Keratinocyte (primary cell): ENCODE data around the gene ZNF207.
"Not testable (repeated sequence)": the region's sequence is repeated elsewhere in the genome, so short reads cannot be mapped to it uniquely, and the experiment has no call there.

ENCODE experiments used
- EZH2 ChIP-seq: IDR thresholded peaks from one replicate; pipeline ENCODE4 v1.6.1; 2012; ENCODE audit warnings: inconsistent platforms, mild to moderate bottlenecking, low read length, moderate library complexity
- TF ChIP-seq, protein P1 (sequence below), 3 experiments: IDR thresholded peaks in 1 of 3; conservative IDR thresholded peaks in 1 of 3; optimal IDR thresholded peaks in 1 of 3; 2 replicates in 2 of 3; 3 replicates in 1 of 3; pipeline versions ENCODE3 to v1.5.1; 2011; ENCODE audit warnings: low read length in 3 of 3, mild to moderate bottlenecking in 3 of 3, moderate library complexity in 2 of 3, control low read depth in 1 of 3, inconsistent platforms in 1 of 3; ENCODE audit not compliant: insufficient read depth in 2 of 3; ENCODE audit errors: extremely low read depth in 1 of 3

- not testable (repeated sequence) for TF ChIP-seq EZH2
- TF ChIP-seq, protein P1, sequence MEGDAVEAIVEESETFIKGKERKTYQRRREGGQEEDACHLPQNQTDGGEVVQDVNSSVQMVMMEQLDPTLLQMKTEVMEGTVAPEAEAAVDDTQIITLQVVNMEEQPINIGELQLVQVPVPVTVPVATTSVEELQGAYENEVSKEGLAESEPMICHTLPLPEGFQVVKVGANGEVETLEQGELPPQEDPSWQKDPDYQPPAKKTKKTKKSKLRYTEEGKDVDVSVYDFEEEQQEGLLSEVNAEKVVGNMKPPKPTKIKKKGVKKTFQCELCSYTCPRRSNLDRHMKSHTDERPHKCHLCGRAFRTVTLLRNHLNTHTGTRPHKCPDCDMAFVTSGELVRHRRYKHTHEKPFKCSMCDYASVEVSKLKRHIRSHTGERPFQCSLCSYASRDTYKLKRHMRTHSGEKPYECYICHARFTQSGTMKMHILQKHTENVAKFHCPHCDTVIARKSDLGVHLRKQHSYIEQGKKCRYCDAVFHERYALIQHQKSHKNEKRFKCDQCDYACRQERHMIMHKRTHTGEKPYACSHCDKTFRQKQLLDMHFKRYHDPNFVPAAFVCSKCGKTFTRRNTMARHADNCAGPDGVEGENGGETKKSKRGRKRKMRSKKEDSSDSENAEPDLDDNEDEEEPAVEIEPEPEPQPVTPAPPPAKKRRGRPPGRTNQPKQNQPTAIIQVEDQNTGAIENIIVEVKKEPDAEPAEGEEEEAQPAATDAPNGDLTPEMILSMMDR (optimal IDR thresholded peaks at IDR 0.05 in 1 of 3, IDR thresholded peaks at IDR 0.05 in 1 of 3, conservative IDR thresholded peaks at IDR 0.05 in 1 of 3; ENCODE audit: extremely low read depth in 1 of 3, insufficient read depth in 2 of 3, low read length in 3 of 3), result not testable (repeated sequence)
These were observed 2.8 kb downstream of the ZNF207 start for GRCh38 chr17:32352734-32353133.
